ENCODE measurements around the gene RGS3. TPM values are rescaled to one million over a fixed set of nuclear protein-coding genes. Genes with fewer than 3 reads are reported as not detected.

Gene RGS3
- total RNA-seq, 1 experiment from 2014 or later: 39.4 TPM

GRCh38 chr9:113503613-113504211, 40.2 kb downstream of the RGS3 start:
- ATAC-seq: no peak
- ChIA-PET CTCF (no interaction called here), RAD21 (ENCODE audit: low non-redundant PET in 1 of 2, low total read pairs in 2 of 2, uncharacterized antibody in 2 of 2, unreplicated experiment in 2 of 2) (no interaction called here), POLR2A (no interaction called here)
- TF ChIP-seq POLR2A (IDR thresholded peaks at IDR 0.05; ENCODE audit: borderline replicate concordance, extremely low read depth, insufficient read depth, insufficient read length) (no peak), ZFX (IDR thresholded peaks at IDR 0.05) (no peak), EZH2 (IDR thresholded peaks at IDR 0.05) (no peak), ZBTB33 (IDR thresholded peaks at IDR 0.05; ENCODE audit: extremely low read depth, insufficient replicate concordance, low read length) (no peak), SIN3A (IDR thresholded peaks at IDR 0.05; ENCODE audit: low read depth) (no peak), REST (IDR thresholded peaks at IDR 0.05; ENCODE audit: low read depth) (no peak), POLR2AphosphoS5 (IDR thresholded peaks at IDR 0.05; ENCODE audit: low read depth, low read length) (no peak), FOSL1 (IDR thresholded peaks at IDR 0.05; ENCODE audit: low read depth) (no peak), EZH2phosphoT487 (IDR thresholded peaks at IDR 0.05; ENCODE audit: borderline replicate concordance) (no peak)
- H3K9me3 ChIP-seq (ENCODE audit: control insufficient read depth in 1 of 2, insufficient read depth in 1 of 2, low read depth in 1 of 2, low read length in 2 of 2): no peaks in the 10 kb centered on the region
- DNase-seq (ENCODE audit: low read depth, low spot score): no peak
- no peak overlapping the region for H3K9ac ChIP-seq (ENCODE audit: low read length)
- H3K4me2 ChIP-seq (ENCODE audit: low read length): no peak overlapping the region
- H3K36me3 ChIP-seq (ENCODE audit: control insufficient read depth in 1 of 2, insufficient read depth in 2 of 2, low read length in 2 of 2): peaks cover 8 to 29% of the 10 kb centered on the region in 2 experiments
- peaks cover 0 to 5% of the 10 kb centered on the region in 2 experiments; a peak in 1 of 4 replicates for H3K4me1 ChIP-seq (ENCODE audit: control insufficient read depth in 1 of 2, insufficient read depth in 2 of 2, low read length in 2 of 2)
- no peaks in the 10 kb centered on the region for H3K9me2 ChIP-seq (ENCODE audit: insufficient read depth)
- H3K27ac ChIP-seq (ENCODE audit: low read depth, low read length): no peak overlapping the region
- intact Hi-C loops (cut with micrococcal nuclease): no loop called here
- no peak overlapping the region for H2AFZ ChIP-seq (ENCODE audit: low read depth, low read length, poor library complexity, severe bottlenecking)
- no TSS peak for BruUV-seq (replicated peaks)
- no peaks in the 10 kb centered on the region for H3K27me3 ChIP-seq (ENCODE audit: insufficient read depth, low read length)
- H3K4me3 ChIP-seq (replicated peaks in 1 of 2; ENCODE audit: low read depth in 1 of 2, low read length in 2 of 2): no peak overlapping the region
- H3K79me2 ChIP-seq (ENCODE audit: insufficient read depth, low read length): no peaks in the 10 kb centered on the region
- H4K20me1 ChIP-seq (ENCODE audit: insufficient read depth): no peaks in the 10 kb centered on the region
